Nephron (organoid): ENCODE results near the gene NECTIN4.
A peak's percentile ranks its signal among the peaks of the same experiment; 100 is the strongest.

Source experiments
- H3K27ac Mint-ChIP-seq, 3 experiments: 2 replicates each; pipeline ENCODE4 v1.8.0; 2020; ENCODE audit warnings: mixed read lengths in 3 of 3, mild to moderate bottlenecking in 2 of 3, moderate library complexity in 1 of 3
- H3K27me3 Mint-ChIP-seq: 2 replicates; pipeline ENCODE4 v1.8.0; 2021; ENCODE audit warnings: low read depth, mild to moderate bottlenecking, moderate library complexity, mixed read lengths
- H3K36me3 Mint-ChIP-seq: 2 replicates; pipeline ENCODE4 v1.8.0; 2020; ENCODE audit warnings: low read depth, mixed read lengths
- H3K4me1 Mint-ChIP-seq: 2 replicates; pipeline ENCODE4 v1.8.0; 2020; ENCODE audit warnings: mixed read lengths
- H3K4me3 Mint-ChIP-seq, 3 experiments: 2 replicates each; pipeline ENCODE4 v1.8.0; 2020; ENCODE audit warnings: mild to moderate bottlenecking in 3 of 3, mixed read lengths in 3 of 3, moderate library complexity in 2 of 3
- H3K9me3 Mint-ChIP-seq: 2 replicates; pipeline ENCODE4 v1.8.0; 2020; ENCODE audit warnings: mixed read lengths
- TF ChIP-seq, protein P1 (sequence below), 3 experiments: fragments of 200-600 bp; sonication (generic); IDR thresholded peaks; one replicate each; pipeline ENCODE4 v1.5.0; 2021; ENCODE audit warnings: antibody characterized with exemption in 3 of 3; ENCODE audit not compliant: unreplicated experiment in 3 of 3

Gene NECTIN4

DNA sequence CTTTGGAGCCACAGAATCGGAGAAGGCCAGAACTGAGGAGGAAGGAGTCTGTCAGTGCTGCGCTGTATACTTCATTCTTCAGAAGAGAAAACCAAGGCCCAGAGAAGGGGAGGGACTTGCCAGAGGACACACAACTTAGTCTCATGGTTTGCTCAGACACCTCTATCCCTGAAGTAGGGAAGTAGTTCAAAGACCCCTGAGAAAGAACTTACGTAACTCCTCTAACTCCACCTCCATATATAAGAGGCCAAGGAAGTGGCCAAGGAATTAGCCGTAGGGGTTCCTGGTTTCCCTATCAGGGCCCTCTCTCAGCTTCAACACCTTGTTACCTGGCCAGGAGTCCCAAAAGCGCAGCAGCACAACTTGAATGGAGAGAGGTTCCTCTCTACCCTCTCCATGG, 580 bp upstream of the NECTIN4 start:
- Mint-ChIP-seq H3K4me1 (no peaks in the 10 kb centered on the region), H3K27me3 (peaks cover 14% of the 10 kb centered on the region), H3K27ac (no peak overlapping the region), H3K4me3 (no peak overlapping the region), H3K36me3 (no peaks in the 10 kb centered on the region), H3K9me3 (no peaks in the 10 kb centered on the region)
- TF ChIP-seq, protein P1, sequence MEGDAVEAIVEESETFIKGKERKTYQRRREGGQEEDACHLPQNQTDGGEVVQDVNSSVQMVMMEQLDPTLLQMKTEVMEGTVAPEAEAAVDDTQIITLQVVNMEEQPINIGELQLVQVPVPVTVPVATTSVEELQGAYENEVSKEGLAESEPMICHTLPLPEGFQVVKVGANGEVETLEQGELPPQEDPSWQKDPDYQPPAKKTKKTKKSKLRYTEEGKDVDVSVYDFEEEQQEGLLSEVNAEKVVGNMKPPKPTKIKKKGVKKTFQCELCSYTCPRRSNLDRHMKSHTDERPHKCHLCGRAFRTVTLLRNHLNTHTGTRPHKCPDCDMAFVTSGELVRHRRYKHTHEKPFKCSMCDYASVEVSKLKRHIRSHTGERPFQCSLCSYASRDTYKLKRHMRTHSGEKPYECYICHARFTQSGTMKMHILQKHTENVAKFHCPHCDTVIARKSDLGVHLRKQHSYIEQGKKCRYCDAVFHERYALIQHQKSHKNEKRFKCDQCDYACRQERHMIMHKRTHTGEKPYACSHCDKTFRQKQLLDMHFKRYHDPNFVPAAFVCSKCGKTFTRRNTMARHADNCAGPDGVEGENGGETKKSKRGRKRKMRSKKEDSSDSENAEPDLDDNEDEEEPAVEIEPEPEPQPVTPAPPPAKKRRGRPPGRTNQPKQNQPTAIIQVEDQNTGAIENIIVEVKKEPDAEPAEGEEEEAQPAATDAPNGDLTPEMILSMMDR (IDR thresholded peaks at IDR 0.05; ENCODE audit: unreplicated experiment in 3 of 3), result no peak

DNA sequence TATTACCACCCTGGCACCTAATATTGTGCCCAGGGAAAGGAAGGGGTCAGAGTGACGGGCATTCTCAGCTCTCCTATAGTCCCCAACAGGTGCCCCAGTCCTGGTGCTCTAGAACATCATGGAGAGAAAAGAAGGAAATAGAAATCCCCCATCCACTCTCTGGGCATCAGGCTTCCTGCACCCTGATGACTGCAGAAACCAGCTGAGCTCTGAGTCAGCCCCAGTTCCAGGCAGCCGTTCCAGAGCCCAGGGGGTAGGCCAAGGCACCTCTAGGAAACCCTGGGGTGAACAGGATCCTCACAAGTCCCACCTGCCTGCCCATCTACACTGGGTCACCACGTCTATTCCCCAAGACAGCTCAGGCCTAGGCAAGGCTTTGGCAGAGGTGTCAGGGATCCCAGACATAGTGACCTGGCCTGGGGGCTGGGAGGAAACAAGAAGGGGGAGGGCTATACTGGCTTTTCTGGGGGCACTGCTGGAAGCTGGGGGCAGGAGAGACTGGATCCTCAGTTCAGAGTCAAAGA, 709 bp downstream of the NECTIN4 start:
- Mint-ChIP-seq H3K27me3 (peaks cover 14% of the 10 kb centered on the region), H3K27ac (no peak overlapping the region), H3K4me1 (no peaks in the 10 kb centered on the region), H3K9me3 (no peaks in the 10 kb centered on the region), H3K36me3 (no peaks in the 10 kb centered on the region), H3K4me3 (no peak overlapping the region)
- TF ChIP-seq, protein P1 (IDR thresholded peaks at IDR 0.05; ENCODE audit: unreplicated experiment in 3 of 3), result no peak

DNA sequence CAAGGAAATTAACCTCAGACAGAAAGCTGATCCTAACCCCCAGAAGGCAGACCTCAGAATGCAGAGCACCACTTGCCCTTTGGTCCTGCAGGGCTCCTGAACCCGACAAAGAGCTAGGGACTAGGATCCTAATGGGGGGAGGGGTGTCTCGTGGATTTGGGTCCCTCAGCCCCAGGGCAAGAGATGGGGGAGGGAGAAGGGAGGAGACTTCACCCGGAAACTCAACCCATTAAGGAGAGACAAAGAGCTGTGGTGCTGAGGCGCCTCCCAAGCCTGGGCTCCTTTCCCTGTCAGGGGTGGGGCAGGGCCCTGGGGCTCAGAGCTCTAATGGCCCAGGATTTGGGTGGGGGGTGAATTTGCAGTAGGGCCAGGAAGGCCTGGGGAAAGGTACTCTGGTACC, 2.9 kb downstream of the NECTIN4 start:
- no peak overlapping the region for H3K27ac Mint-ChIP-seq
- H3K9me3 Mint-ChIP-seq, result no peaks in the 10 kb centered on the region
- TF ChIP-seq, protein P1 (IDR thresholded peaks at IDR 0.05; ENCODE audit: unreplicated experiment in 3 of 3), result no peak
- H3K4me1 Mint-ChIP-seq, result no peaks in the 10 kb centered on the region
- peaks cover 4% of the 10 kb centered on the region for H3K27me3 Mint-ChIP-seq
- no peaks in the 10 kb centered on the region for H3K36me3 Mint-ChIP-seq
- H3K4me3 Mint-ChIP-seq, result no peak overlapping the region

DNA sequence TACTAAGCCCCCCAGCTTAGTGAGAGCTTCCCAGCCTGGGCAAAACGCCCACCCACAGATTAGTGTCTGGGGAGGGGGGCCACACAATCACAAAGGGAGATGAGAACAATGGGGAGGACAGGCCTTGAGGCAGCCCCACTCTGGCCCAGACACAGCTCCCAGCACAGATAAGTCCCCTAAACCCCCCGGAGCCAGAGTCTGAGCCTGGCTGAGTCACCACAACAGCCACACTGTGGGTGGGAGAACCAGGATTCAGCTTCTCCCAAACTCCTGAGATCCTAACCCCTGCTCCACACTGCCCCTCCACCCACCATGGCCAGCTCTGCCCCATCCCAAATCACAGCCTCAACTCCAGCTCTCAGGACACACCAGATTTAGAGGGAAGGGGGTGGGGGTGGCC, 4.2 kb downstream of the NECTIN4 start:
- no peaks in the 10 kb centered on the region for H3K9me3 Mint-ChIP-seq
- peaks cover 4% of the 10 kb centered on the region for H3K27me3 Mint-ChIP-seq
- H3K27ac Mint-ChIP-seq, result no peak overlapping the region
- no peak overlapping the region for H3K4me3 Mint-ChIP-seq
- no peaks in the 10 kb centered on the region for H3K36me3 Mint-ChIP-seq
- TF ChIP-seq, protein P1 (IDR thresholded peaks at IDR 0.05; ENCODE audit: unreplicated experiment in 3 of 3), result no peak
- H3K4me1 Mint-ChIP-seq, result no peaks in the 10 kb centered on the region

DNA sequence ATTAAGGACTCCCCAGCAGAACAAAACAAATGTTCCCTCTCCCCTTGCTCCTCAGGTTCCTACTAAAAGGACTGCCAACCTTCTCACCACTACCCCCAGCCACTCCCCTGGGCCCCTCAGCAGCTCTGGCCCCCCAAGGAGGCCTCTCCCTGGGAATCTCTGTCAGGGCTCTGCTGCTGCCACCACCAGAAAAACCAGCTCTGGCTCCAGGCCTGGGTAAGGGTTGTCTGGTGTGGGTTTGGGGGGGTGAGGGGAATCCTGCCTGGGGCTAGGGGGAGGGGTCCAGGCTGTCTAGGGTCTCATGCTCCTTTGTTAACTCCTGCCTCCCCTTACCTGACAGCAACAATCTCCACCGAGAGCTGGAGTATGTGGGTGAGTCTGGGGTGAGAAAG, 4.8 kb downstream of the NECTIN4 start:
- no peaks in the 10 kb centered on the region for H3K36me3 Mint-ChIP-seq
- H3K27ac Mint-ChIP-seq, result peak overlapping the region in 1 of 3 experiments; percentile 5
- H3K27me3 Mint-ChIP-seq, result peaks cover 4% of the 10 kb centered on the region
- H3K4me1 Mint-ChIP-seq, result no peaks in the 10 kb centered on the region
- no peak overlapping the region for H3K4me3 Mint-ChIP-seq
- TF ChIP-seq, protein P1 (IDR thresholded peaks at IDR 0.05; ENCODE audit: unreplicated experiment in 3 of 3), result no peak
- H3K9me3 Mint-ChIP-seq, result no peaks in the 10 kb centered on the region

DNA sequence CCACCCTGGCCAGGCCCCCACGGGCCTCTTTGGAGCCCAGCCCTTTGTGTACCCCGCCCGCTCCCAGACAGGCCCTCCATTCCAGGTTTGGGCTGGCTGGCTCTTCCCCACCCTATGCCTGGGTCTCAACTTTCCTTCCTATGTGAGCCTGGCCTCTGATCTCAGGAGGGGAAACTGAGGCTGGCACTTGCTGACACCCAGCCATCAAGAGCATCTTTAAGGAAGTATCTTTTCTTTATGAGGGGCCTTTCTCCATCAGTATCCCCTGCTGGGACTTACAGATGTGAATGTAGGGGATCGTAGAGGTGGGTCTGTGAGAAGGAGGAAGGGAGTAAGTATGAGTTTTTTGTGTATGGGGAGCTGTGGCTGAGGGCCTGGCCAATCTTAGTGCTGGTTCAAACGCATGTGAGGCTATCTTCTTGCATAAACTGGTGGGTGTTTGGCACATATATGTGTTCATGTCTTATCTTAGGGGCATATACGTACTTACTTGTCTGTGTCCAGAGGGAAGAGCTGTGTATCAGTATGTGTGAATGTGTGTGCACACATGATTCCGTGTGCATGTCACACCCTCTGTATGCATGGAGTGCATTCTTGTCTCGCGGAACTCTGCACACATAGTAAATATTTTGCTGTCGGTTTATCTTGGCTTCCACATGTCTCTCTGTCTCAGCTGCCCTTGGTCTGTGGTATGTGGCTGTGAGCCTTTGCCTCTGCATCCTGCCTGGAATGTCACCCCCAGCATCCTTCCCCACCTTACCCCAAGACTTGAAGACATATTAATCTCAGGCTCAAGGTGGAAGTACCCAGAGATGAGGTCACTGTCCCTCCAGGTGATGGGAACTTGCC, 5.4 kb downstream of the NECTIN4 start:
- no peaks in the 10 kb centered on the region for H3K36me3 Mint-ChIP-seq
- H3K27me3 Mint-ChIP-seq, result peaks cover 4% of the 10 kb centered on the region
- H3K4me3 Mint-ChIP-seq, result no peak overlapping the region
- TF ChIP-seq, protein P1 (IDR thresholded peaks at IDR 0.05; ENCODE audit: unreplicated experiment in 3 of 3), result no peak
- H3K27ac Mint-ChIP-seq, result peak overlapping the region in 1 of 3 experiments; percentile 5
- H3K9me3 Mint-ChIP-seq, result no peaks in the 10 kb centered on the region
- no peaks in the 10 kb centered on the region for H3K4me1 Mint-ChIP-seq
